B cell (primary cell): ENCODE measurements around the gene TOLLIP. TPM values are rescaled to one million over a fixed set of nuclear protein-coding genes. Genes with fewer than 3 reads are reported as not detected.

Experiments
- ATAC-seq: fragments of 200-7000 bp; cut with Tn5 transposase; one replicate; pipeline ENCODE4 v1.10.0; 2021; ENCODE audit warnings: low read depth, mild to moderate bottlenecking, moderate number of reproducible peaks, moderate library complexity
- CTCF ChIA-PET: fragments of 350-600 bp; sonication (Branson Sonifier 250); formaldehyde crosslinking; loops from one replicate; lab custom pipeline; 2021; ENCODE audit warnings: antibody characterized with exemption, inconsistent platforms; lab: Charles Lee
- POLR2A ChIA-PET: fragments of 350-600 bp; sonication (Branson Sonifier 250); formaldehyde crosslinking; loops from one replicate; lab custom pipeline; 2021; ENCODE audit warnings: antibody characterized with exemption; lab: Charles Lee
- DNase-seq: peaks from one replicate; pipeline ENCODE4 v3.0.0; 2013
- H2AFZ ChIP-seq: 2 replicates; pipeline ENCODE4 v1.6.1; 2012; ENCODE audit warnings: mild to moderate bottlenecking, low read depth, low read length; ENCODE audit not compliant: insufficient read depth, poor library complexity, severe bottlenecking
- H3K27ac ChIP-seq, 2 donors: 1 replicate in 1 of 2; 2 replicates in 1 of 2; pipeline ENCODE4 v1.5.1; 2012 to 2013; ENCODE audit warnings: low read length in 2 of 2, mild to moderate bottlenecking in 2 of 2, moderate library complexity in 1 of 2
- H3K27me3 ChIP-seq, 4 experiments: fragments of 200-600 bp in 1 of 4; sonication (generic) in 1 of 4; replicated peaks in 1 of 4; 1 replicate in 2 of 4; 2 replicates in 2 of 4; pipeline versions ENCODE4 v1.6.1 to v1.7.0; 2013 to 2016; ENCODE audit warnings: low read length in 3 of 4, mild to moderate bottlenecking in 2 of 4, mixed read lengths in 1 of 4, moderate library complexity in 1 of 4; ENCODE audit not compliant: insufficient read depth in 4 of 4, control insufficient read depth in 3 of 4; ENCODE audit errors: control extremely low read depth in 1 of 4
- H3K36me3 ChIP-seq, 2 experiments: replicated peaks in 1 of 2; 1 replicate in 1 of 2; 2 replicates in 1 of 2; pipeline versions ENCODE4 v1.6.1 to v1.7.1; 2013; ENCODE audit warnings: low read length in 1 of 2; ENCODE audit not compliant: insufficient read depth in 2 of 2, control insufficient read depth in 1 of 2; ENCODE audit errors: control extremely low read depth in 1 of 2, extremely low read depth in 1 of 2
- H3K4me1 ChIP-seq, 2 donors: fragments of 200-600 bp in 1 of 2; sonication (generic) in 1 of 2; 1 replicate in 1 of 2; 2 replicates in 1 of 2; pipeline versions ENCODE4 v1.5.1 to v1.6.1; 2013 to 2017; ENCODE audit warnings: low read length in 2 of 2; ENCODE audit not compliant: control insufficient read depth in 2 of 2, insufficient read depth in 2 of 2
- H3K4me2 ChIP-seq: replicated peaks from 2 replicates; pipeline ENCODE3; 2012; ENCODE audit warnings: mild to moderate bottlenecking, low read depth, low read length; ENCODE audit not compliant: poor library complexity, severe bottlenecking
- H3K4me3 ChIP-seq, 5 experiments: fragments of 200-600 bp in 1 of 5; sonication (generic) in 1 of 5; 1 replicate in 3 of 5; 2 replicates in 2 of 5; pipeline versions ENCODE4 v1.5.1 to v1.7.0; 2011 to 2016; ENCODE audit warnings: low read length in 4 of 5, mild to moderate bottlenecking in 4 of 5, low read depth in 2 of 5, control low read depth in 1 of 5, moderate library complexity in 1 of 5; ENCODE audit not compliant: insufficient read depth in 1 of 5; ENCODE audit errors: control extremely low read depth in 1 of 5, extremely low read depth in 1 of 5
- H3K79me2 ChIP-seq: fragments of 200-600 bp; sonication (generic); one replicate; pipeline ENCODE4 v1.6.0; 2016; ENCODE audit warnings: low read length; ENCODE audit not compliant: control insufficient read depth, insufficient read depth
- H3K9ac ChIP-seq: fragments of 200-600 bp; sonication (generic); 2 replicates; pipeline ENCODE4 v1.6.1; 2017; ENCODE audit warnings: mild to moderate bottlenecking, low read length, moderate library complexity
- H3K9me3 ChIP-seq, 3 donors: one replicate each; pipeline versions ENCODE4 v1.6.1 to v1.7.1; 2013; ENCODE audit warnings: low read length in 2 of 3; ENCODE audit not compliant: control insufficient read depth in 2 of 3, insufficient read depth in 1 of 3; ENCODE audit errors: control extremely low read depth in 1 of 3
- H4K20me1 ChIP-seq: 2 replicates; pipeline ENCODE4 v1.6.0; 2012; ENCODE audit warnings: mild to moderate bottlenecking, low read length; ENCODE audit not compliant: insufficient read depth, control insufficient read depth, poor library complexity, severe bottlenecking
- H3K27ac Mint-ChIP-seq: one replicate; pipeline ENCODE4 v1.8.0; 2021; ENCODE audit warnings: mixed read lengths
- H3K27me3 Mint-ChIP-seq: one replicate; pipeline ENCODE4 v1.8.0; 2021; ENCODE audit warnings: mixed read lengths
- H3K4me1 Mint-ChIP-seq: one replicate; pipeline ENCODE4 v1.8.0; 2021; ENCODE audit warnings: mixed read lengths
- H3K4me3 Mint-ChIP-seq: one replicate; pipeline ENCODE4 v1.8.0; 2021; ENCODE audit warnings: mixed read lengths
- H3K9me3 Mint-ChIP-seq: one replicate; pipeline ENCODE4 v1.8.0; 2022; ENCODE audit warnings: mixed read lengths; ENCODE audit not compliant: insufficient read depth
- CTCF ChIP-seq: fragments of 200-600 bp; IDR thresholded peaks from one replicate; pipeline ENCODE4 v1.8.0; 2022; ENCODE audit warnings: antibody characterized with exemption, mild to moderate bottlenecking
- EZH2 ChIP-seq: IDR thresholded peaks from 2 replicates; pipeline ENCODE4 v1.6.1; 2012; ENCODE audit warnings: borderline replicate concordance, low read depth, mild to moderate bottlenecking, moderate library complexity, low read length; ENCODE audit not compliant: insufficient read depth, poor library complexity, severe bottlenecking
- WGBS: methylation state at CpG from one replicate; pipeline ENCODE4 v1.1.5; 2013; ENCODE audit warnings: missing lambda C conversion rate; ENCODE audit not compliant: insufficient coverage; 5-methylcytosine and 5-hydroxymethylcytosine counted together
- intact Hi-C: fragments of 100-400 bp; cut with micrococcal nuclease; formaldehyde crosslinking; loops from one replicate; pipeline ENCODE4 v1.10.0; 2022
- polyA plus RNA-seq: library from polyadenylated mRNA; depleted of rRNA; stranded (reverse); fragments of >200 nt; gene quantifications from 2 replicates; pipeline ENCODE4 v1.2.3, GENCODE V29; 2012
- total RNA-seq, 2 donors: library from RNA; stranded (reverse); fragments of 120-200 nt in 1 of 2; gene quantifications; 1 replicate in 1 of 2; 2 replicates in 1 of 2; pipeline versions ENCODE4 v1.2.3 to v1.2.4, GENCODE V29; 2013 to 2022

TOLLIP gene
- total and polyA plus RNA-seq, 2 donors (not counting 1 experiment from before 2014, with no cell fraction given), result 34.7 to 52.5 TPM

- POLR2A ChIA-PET, result no interaction called here
Measured at GRCh38 chr11:1253103-1253485, 56.3 kb downstream of the TOLLIP start.

More at GRCh38 chr11:1253103-1253485, 56.3 kb downstream of the TOLLIP start:
- H3K27ac ChIP-seq, result no peak overlapping the region
- no peak overlapping the region for H3K4me3 ChIP-seq
- Mint-ChIP-seq H3K4me1 (no peaks in the 10 kb centered on the region), H3K4me3 (no peak overlapping the region), H3K9me3 (no peaks in the 10 kb centered on the region), H3K27ac (no peak overlapping the region), H3K27me3 (no peaks in the 10 kb centered on the region)
- no peak overlapping the region for H2AFZ ChIP-seq
- peaks cover 0 to 12% (median 0%) of the 10 kb centered on the region in 3 donors for H3K9me3 ChIP-seq
- intact Hi-C loops, result no loop called here
- WGBS, result 95% methylated on average over 9 of the region's 9 CpGs
- no peaks in the 10 kb centered on the region for H3K79me2 ChIP-seq
- H3K36me3 ChIP-seq, result no peaks in the 10 kb centered on the region
- CTCF ChIA-PET, result no interaction called here
- H3K27me3 ChIP-seq, result no peaks in the 10 kb centered on the region
- no peak overlapping the region for H3K9ac ChIP-seq
- ATAC-seq (no peak), DNase-seq (no peak)
- H3K4me1 ChIP-seq, result no peaks in the 10 kb centered on the region
- no peak for TF ChIP-seq EZH2
- TF ChIP-seq CTCF, result no peak
- H4K20me1 ChIP-seq, result no peaks in the 10 kb centered on the region
- no peak overlapping the region for H3K4me2 ChIP-seq
